A549 (cell line): ENCODE data around the gene NEUROG1. TPM values are rescaled to one million over a fixed set of nuclear protein-coding genes. Genes with fewer than 3 reads are reported as not detected.

Experiments
- ATAC-seq, 2 experiments: fragments of 200-7000 bp in 1 of 2; fragments of >200 bp in 1 of 2; cut with Nextera tagmentation in 1 of 2; cut with Tn5 transposase in 1 of 2; 3 replicates each; pipeline versions ENCODE4 v1.8.0 to v1.9.1; 2018 to 2020; ENCODE audit warnings: mild to moderate bottlenecking in 1 of 2, moderate library complexity in 1 of 2
- CTCF ChIA-PET: fragments of 300-600 bp; sonication (Branson Sonifier 250); formaldehyde crosslinking; extraction: SDS; loops from one replicate; lab custom pipeline; 2021; ENCODE audit warnings: antibody characterized with exemption, inconsistent platforms; lab: Yijun Ruan, JAX
- POLR2A ChIA-PET: fragments of 350-600 bp; formaldehyde crosslinking; extraction: SDS; loops from one replicate; lab custom pipeline; 2021; ENCODE audit warnings: antibody characterized with exemption, inconsistent platforms; lab: Yijun Ruan, JAX
- DNase-seq, 2 experiments: peaks; one replicate each; pipeline versions ENCODE4 v3.0.0 to v3.0.0-alpha.2; 2011 to 2016; ENCODE audit warnings: low read depth in 1 of 2, low spot score in 1 of 2
- FAIRE-seq: peaks from 2 replicates; lab custom pipeline; 2011; peaks lifted over from hg19 to GRCh38; lab: Jason Lieb, UNC
- H3K27ac ChIP-seq, 2 experiments: fragments of >200 bp; sonication (Bioruptor Twin); formaldehyde crosslinking; 3 replicates each; pipeline ENCODE4 v1.5.1; 2016 to 2017
- H3K4me1 ChIP-seq: fragments of >200 bp; sonication (Bioruptor Twin); formaldehyde crosslinking; 3 replicates; pipeline ENCODE4 v1.6.1; 2016
- H3K4me2 ChIP-seq: fragments of >200 bp; sonication (Bioruptor Twin); formaldehyde crosslinking; 3 replicates; pipeline ENCODE4 v1.6.1; 2016
- H3K4me3 ChIP-seq: fragments of >200 bp; sonication (Bioruptor Twin); formaldehyde crosslinking; 3 replicates; pipeline ENCODE4 v1.5.1; 2016
- H3K9me3 ChIP-seq: fragments of >200 bp; sonication (Bioruptor Twin); formaldehyde crosslinking; 3 replicates; pipeline ENCODE4 v1.6.1; 2016
- BCL3 ChIP-seq: fragments of >200 bp; sonication (Bioruptor Twin); formaldehyde crosslinking; IDR thresholded peaks from 3 replicates; pipeline ENCODE4 v1.6.1; 2016
- CBX8 ChIP-seq: fragments of 200-600 bp; sonication (generic); IDR thresholded peaks from 2 replicates; pipeline ENCODE4 v1.6.1; 2016
- EHMT2 ChIP-seq: fragments of 200-600 bp; sonication (generic); IDR thresholded peaks from 2 replicates; pipeline ENCODE4 v1.6.1; 2016; ENCODE audit warnings: antibody characterized with exemption, low read depth, mild to moderate bottlenecking, moderate library complexity
- ESRRA ChIP-seq: fragments of 150-350 bp; IDR thresholded peaks from 2 replicates; pipeline ENCODE4 v1.6.1; 2014; ENCODE audit warnings: mild to moderate bottlenecking, low read length, borderline replicate concordance
- FOSB ChIP-seq: fragments of 250-450 bp; sonication (Bioruptor Pico); IDR thresholded peaks from 2 replicates; pipeline ENCODE4 v1.5.0; 2020; ENCODE audit warnings: mild to moderate bottlenecking, moderate library complexity
- FOXS1 ChIP-seq: fragments of 250-450 bp; sonication (Bioruptor Pico); IDR thresholded peaks from 2 replicates; pipeline ENCODE4 v1.5.0; 2020; ENCODE audit warnings: mild to moderate bottlenecking, moderate library complexity
- HOXA7 ChIP-seq: fragments of 250-450 bp; sonication (Bioruptor Pico); IDR thresholded peaks from 2 replicates; pipeline ENCODE4 v1.5.0; 2020; ENCODE audit warnings: mild to moderate bottlenecking, moderate library complexity
- KDM5A ChIP-seq: fragments of 200-600 bp; sonication (generic); IDR thresholded peaks from 2 replicates; pipeline ENCODE4 v1.6.1; 2016; ENCODE audit warnings: antibody characterized with exemption, mild to moderate bottlenecking
- MYC ChIP-seq: IDR thresholded peaks from 2 replicates; pipeline ENCODE4 v1.6.1; 2012; ENCODE audit warnings: mild to moderate bottlenecking, inconsistent platforms, low read length, improper control_type of control experiment, borderline replicate concordance
- NPAS2 ChIP-seq: fragments of 250-450 bp; sonication (Bioruptor Pico); IDR thresholded peaks from 2 replicates; pipeline ENCODE4 v1.8.0; 2022; ENCODE audit warnings: mild to moderate bottlenecking, moderate library complexity, borderline replicate concordance
- NR3C1 ChIP-seq: fragments of >200 bp; sonication (Bioruptor Twin); formaldehyde crosslinking; IDR thresholded peaks from 3 replicates; pipeline ENCODE4 v1.6.1; 2017
- POLR2AphosphoS2 ChIP-seq: conservative IDR thresholded peaks from 2 replicates; pipeline ENCODE4 v1.6.1; 2012; ENCODE audit warnings: low read length, improper control_type of control experiment, inconsistent platforms
- RAD21 ChIP-seq, 2 experiments: fragments of >200 bp in 1 of 2; sonication (Bioruptor Twin) in 1 of 2; formaldehyde crosslinking in 1 of 2; IDR thresholded peaks in 1 of 2; conservative IDR thresholded peaks in 1 of 2; 2 replicates in 1 of 2; 3 replicates in 1 of 2; pipeline ENCODE4 v1.6.1; 2012 to 2018; ENCODE audit warnings: inconsistent platforms in 1 of 2
- RARB ChIP-seq: fragments of 250-450 bp; sonication (Bioruptor Pico); IDR thresholded peaks from 2 replicates; pipeline ENCODE4 v1.8.0; 2021; ENCODE audit warnings: mild to moderate bottlenecking, moderate library complexity
- RCOR1 ChIP-seq: fragments of 150-350 bp; IDR thresholded peaks from 2 replicates; pipeline ENCODE4 v1.6.1; 2014; ENCODE audit warnings: antibody characterized with exemption, low read length, low read depth
- RFX5 ChIP-seq: fragments of 450-650 bp; IDR thresholded peaks from 2 replicates; pipeline ENCODE4 v1.7.1; 2014; ENCODE audit warnings: antibody characterized with exemption, mild to moderate bottlenecking, moderate library complexity
- RNF2 ChIP-seq: fragments of 200-600 bp; sonication (generic); IDR thresholded peaks from 2 replicates; pipeline ENCODE4 v1.6.1; 2016; ENCODE audit warnings: low read depth, mild to moderate bottlenecking, antibody characterized with exemption, moderate library complexity, borderline replicate concordance
- SMC3 ChIP-seq: fragments of >200 bp; sonication (Bioruptor Twin); formaldehyde crosslinking; IDR thresholded peaks from 3 replicates; pipeline ENCODE4 v1.6.1; 2018; ENCODE audit warnings: inconsistent platforms
- TFCP2L1 ChIP-seq: fragments of 250-450 bp; sonication (Bioruptor Pico); IDR thresholded peaks from 2 replicates; pipeline ENCODE4 v1.5.0; 2021; ENCODE audit warnings: mild to moderate bottlenecking
- ZC3H11A ChIP-seq: fragments of 450-650 bp; IDR thresholded peaks from 2 replicates; pipeline ENCODE4 v1.6.1; 2014; ENCODE audit warnings: antibody characterized with exemption, mild to moderate bottlenecking
- ZNF302 ChIP-seq: fragments of 250-450 bp; sonication (Bioruptor Pico); IDR thresholded peaks from 2 replicates; pipeline ENCODE4 v1.9.0; 2021; ENCODE audit warnings: inconsistent platforms, mild to moderate bottlenecking, moderate library complexity
- WGBS: methylation state at CpG from one replicate; pipeline ENCODE4 v1.1.6; 2017; ENCODE audit errors: missing lambda C conversion rate; 5-methylcytosine and 5-hydroxymethylcytosine counted together
- polyA plus RNA-seq, 4 experiments: library from polyadenylated mRNA; depleted of rRNA in 3 of 4; stranded (reverse); fragments of >200 nt; fragmentation: RNase III in 1 of 4; extraction: RNeasy Plus Mini Kit Qiagen cat#74134 plus additional on column Dnase treatment in 1 of 4; gene quantifications; 2 replicates in 3 of 4; 3 replicates in 1 of 4; pipeline ENCODE4 v1.2.3, GENCODE V29; 2011 to 2017

The NEUROG1 gene
- polyA plus RNA-seq, 2 of the 4 experiments (the other 2 are of a cell fraction): not detected

GRCh38 chr5:135539430-135540005 is 3.8 kb upstream of the NEUROG1 start:
- H3K9me3 ChIP-seq: peaks cover 11% of the 10 kb centered on the region; the same call in 2 of the 3 replicates
- TF ChIP-seq NPAS2 (no peak), KDM5A (no peak), MYC (no peak), ZNF302 (CRISPR knock-in tag) (no peak), FOXS1 (CRISPR knock-in tag) (no peak)
- ATAC-seq: no peak
- WGBS: 17% methylated on average over 4 of the region's 4 CpGs
- H3K4me3 ChIP-seq: no peak overlapping the region
- H3K4me2 ChIP-seq: no peak overlapping the region
- no peak for FAIRE-seq
- ChIA-PET CTCF (interaction anchor here (1.3 to 3.0 kb wide), 5 partner anchors 10 to 82 kb away, joined by 3 to 28 read pairs (median 6); no protein-coding TSS in a partner anchor), POLR2A (no interaction called here)
- peaks cover 7% of the 10 kb centered on the region; the same call in 1 of the 3 replicates for H3K4me1 ChIP-seq
- no peak for DNase-seq
- H3K27ac ChIP-seq: no peak overlapping the region

GRCh38 chr5:135538261-135538660 is 2.5 kb upstream of the NEUROG1 start:
- POLR2A ChIA-PET: no interaction called here
- no peak overlapping the region for H3K27ac ChIP-seq
- no peak overlapping the region for H3K4me2 ChIP-seq
- no peak for DNase-seq
- no peak for FAIRE-seq
- WGBS: 64% methylated on average over 5 of the region's 5 CpGs
- peaks cover 7% of the 10 kb centered on the region; the same call in 1 of the 3 replicates for H3K4me1 ChIP-seq
- no peak for ATAC-seq
- TF ChIP-seq NPAS2 (no peak), NR3C1 (no peak), MYC (no peak)
- TF ChIP-seq, all 56 proteins: peak for 0
- peaks cover 11% of the 10 kb centered on the region; the same call in 2 of the 3 replicates for H3K9me3 ChIP-seq
- CTCF ChIA-PET: interaction anchor here (1.1 to 7.8 kb wide), 4 partner anchors 13 to 77 kb away, joined by 3 to 75 read pairs (median 6); no protein-coding TSS in a partner anchor
- H3K4me3 ChIP-seq: no peak overlapping the region

- POLR2A ChIA-PET: no interaction called here
- H3K27ac ChIP-seq: no peak overlapping the region
- 53% methylated on average over 2 of the region's 2 CpGs for WGBS
- ATAC-seq: no peak
- peaks cover 11% of the 10 kb centered on the region; the same call in 2 of the 3 replicates for H3K9me3 ChIP-seq
- no peak overlapping the region for H3K4me2 ChIP-seq
- CTCF ChIA-PET: interaction anchor here (1.0 to 7.8 kb wide), 5 partner anchors 14 to 77 kb away, joined by 3 to 75 read pairs (median 3); no protein-coding TSS in a partner anchor
- no peak for FAIRE-seq
- DNase-seq: no peak
- H3K4me1 ChIP-seq: peaks cover 7% of the 10 kb centered on the region; the same call in 1 of the 3 replicates
- TF ChIP-seq RFX5: no peak
- TF ChIP-seq RAD21 (conservative IDR thresholded peaks at IDR 0.05 in 1 of 2, IDR thresholded peaks at IDR 0.05 in 1 of 2): no peak
- no peak for TF ChIP-seq MYC
- no peak for TF ChIP-seq FOSB (CRISPR knock-in tag)
- TF ChIP-seq POLR2AphosphoS2: no peak
- TF ChIP-seq NPAS2: no peak
- no peak for TF ChIP-seq EHMT2
- TF ChIP-seq BCL3: no peak
- TF ChIP-seq ESRRA: no peak
- no peak for TF ChIP-seq NR3C1
- TF ChIP-seq RCOR1: no peak
- TF ChIP-seq RNF2: no peak
- TF ChIP-seq ZC3H11A: no peak
- no peak for TF ChIP-seq HOXA7 (CRISPR knock-in tag)
- no peak for TF ChIP-seq RARB (CRISPR knock-in tag)
- TF ChIP-seq KDM5A: no peak
- no peak for TF ChIP-seq SMC3
- TF ChIP-seq TFCP2L1 (CRISPR knock-in tag): no peak
- TF ChIP-seq CBX8: no peak
- H3K4me3 ChIP-seq: no peak overlapping the region
Observed at GRCh38 chr5:135537745-135538144, 2.0 kb upstream of the NEUROG1 start.
